ENCODE results near the gene ULK3.
A peak's percentile ranks its signal among the peaks of the same experiment; 100 is the strongest.

The ULK3 gene

DNA sequence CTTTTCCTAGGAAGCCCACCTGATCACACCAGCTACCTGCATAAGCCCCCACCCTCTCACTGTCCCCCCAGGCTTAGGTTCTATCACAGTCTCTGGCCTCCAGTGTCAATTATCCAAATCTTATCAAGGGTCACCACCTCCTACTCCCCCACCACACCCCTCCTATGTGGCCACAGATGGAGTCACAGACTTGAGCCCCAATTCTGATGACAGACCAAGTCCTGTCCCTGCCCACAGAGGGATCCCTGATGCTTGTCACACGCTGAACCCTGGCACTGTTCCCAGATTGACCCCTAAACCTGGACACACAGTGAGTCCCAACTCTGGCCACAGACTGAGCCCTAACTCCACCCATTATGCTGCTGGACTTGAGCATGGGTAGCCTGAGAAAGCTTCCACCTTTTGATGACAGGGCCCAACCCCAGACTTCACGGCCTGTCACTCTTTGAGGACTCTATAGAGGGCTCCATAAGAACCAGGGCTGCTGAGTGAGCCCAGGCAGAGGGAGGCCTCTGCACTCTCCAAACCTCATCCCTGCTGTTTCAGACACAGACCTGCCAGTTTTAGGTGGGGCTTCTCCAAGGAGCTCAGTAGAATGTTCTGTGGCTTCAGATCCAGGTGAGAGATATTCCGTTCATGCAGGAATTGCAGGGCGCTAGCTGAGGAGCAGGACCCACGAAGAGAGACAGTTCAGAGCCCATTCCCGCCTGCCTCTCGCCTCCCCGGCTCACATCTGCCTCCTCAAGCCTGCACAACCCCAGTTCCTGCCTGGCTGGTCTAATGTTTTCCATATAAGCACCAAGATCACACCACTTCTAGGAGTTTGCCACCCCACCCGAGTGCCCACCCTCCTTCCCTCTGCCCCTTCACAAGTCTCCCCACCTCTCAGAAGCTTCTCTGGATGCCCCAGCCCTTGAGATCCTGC, 1.8 kb downstream of the ULK3 start:
- no peak for DNase-seq (ENCODE audit: low spot score)

GRCh38 chr15:74839526-74840395, 3.2 kb downstream of the ULK3 start:
- DNase-seq (ENCODE audit: low spot score): peak; percentile 43

- no peak for DNase-seq (ENCODE audit: low spot score)
Measured at GRCh38 chr15:74838746-74839525, 4.0 kb downstream of the ULK3 start.

DNA sequence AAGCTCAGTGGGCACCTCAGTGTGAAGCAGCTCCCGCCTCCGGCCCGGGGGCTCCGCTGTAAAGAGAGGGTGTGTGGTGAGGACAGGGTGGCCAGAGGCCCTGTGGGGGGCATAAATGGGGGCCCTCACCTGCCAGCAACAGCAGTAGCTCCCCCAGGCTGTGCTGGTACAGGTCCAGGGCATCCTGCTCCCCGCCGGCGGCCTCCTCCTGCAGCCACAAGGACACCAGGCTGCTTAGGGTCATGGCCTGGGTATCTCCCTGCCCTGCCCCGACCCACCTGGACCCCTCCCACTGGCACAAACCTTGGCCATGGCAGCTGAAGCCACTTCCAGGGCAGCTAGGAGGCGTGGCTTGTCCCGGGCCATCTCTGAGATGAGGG, 4.8 kb downstream of the ULK3 start:
- no peak for DNase-seq (ENCODE audit: low spot score)

GRCh38 chr15:74837482-74838136, 5.3 kb downstream of the ULK3 start:
- DNase-seq (ENCODE audit: low spot score): no peak

DNA sequence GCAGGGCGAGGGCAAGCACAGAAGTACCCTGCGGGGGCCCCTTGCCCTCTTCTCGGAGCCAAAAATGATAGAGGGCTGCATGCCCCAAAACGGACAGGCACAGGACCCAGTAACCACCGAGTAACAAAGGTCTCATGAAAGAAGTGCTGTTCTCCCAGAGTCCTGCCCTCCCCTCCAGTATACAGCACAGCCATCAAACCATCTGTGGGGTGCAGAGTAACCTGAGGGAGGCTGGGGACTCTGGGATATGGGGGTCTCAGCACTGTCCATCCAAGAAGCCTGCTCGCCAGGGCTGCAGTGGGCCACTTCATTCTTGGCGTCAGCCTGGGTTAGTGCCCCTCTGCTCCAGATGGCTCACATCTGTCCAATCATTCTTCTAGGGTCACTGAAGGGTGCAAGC, 6.1 kb downstream of the ULK3 start:
- DNase-seq (ENCODE audit: low spot score): no peak

- DNase-seq (ENCODE audit: low spot score): peak; percentile 72
Measured at GRCh38 chr15:74835312-74835823, 7.6 kb downstream of the ULK3 start.

GRCh38 chr15:74833376-74834107, 9.4 kb downstream of the ULK3 start:
- no peak for DNase-seq (ENCODE audit: low spot score)

DNA sequence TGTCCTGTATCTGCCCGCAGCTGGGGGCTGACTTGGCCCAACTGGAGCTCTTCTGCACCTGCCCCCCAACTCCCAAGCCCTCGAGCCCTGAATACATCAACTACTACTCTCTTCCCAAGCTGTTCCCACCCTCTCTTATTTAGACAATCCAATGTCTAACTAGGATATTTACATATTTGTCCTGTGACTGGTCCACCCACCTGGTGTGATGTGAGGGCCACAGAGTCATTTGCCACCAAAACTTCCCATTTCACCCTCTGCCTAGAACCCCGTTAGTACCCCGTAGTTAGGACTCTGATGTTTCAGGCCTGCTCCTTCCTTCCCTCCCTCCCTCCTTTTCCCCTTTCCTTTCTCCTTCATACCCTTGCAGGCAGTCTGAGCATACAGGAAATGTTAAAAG, 10.1 kb downstream of the ULK3 start:
- DNase-seq (ENCODE audit: low spot score): no peak

GRCh38 chr15:74831813-74832495, 11.0 kb downstream of the ULK3 start:
- DNase-seq (ENCODE audit: low spot score): no peak

DNA sequence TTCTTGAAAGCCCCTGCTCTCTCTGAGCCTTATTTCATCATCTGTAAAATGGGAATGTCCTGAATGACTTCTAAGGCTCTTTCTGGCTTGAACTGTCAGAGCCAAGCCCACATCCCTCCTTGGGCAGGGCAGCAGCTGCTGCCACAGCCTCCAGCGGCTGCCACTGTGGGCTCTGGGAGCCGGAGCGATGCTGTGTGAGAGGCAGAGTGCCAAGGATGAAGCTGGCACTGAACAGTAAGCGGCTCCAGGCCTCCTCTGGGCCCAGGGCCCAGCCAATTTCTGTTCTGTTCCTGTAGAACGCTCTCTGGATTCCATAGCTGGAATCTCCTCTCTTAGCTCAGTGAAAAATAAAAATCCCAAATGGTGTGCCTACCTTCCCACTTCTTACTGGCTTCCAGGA, 12.1 kb downstream of the ULK3 start:
- peak; percentile 84 for DNase-seq (ENCODE audit: low spot score)

- no peak for DNase-seq (ENCODE audit: low spot score)
Measured at GRCh38 chr15:74829991-74830390, 13.0 kb downstream of the ULK3 start.

GRCh38 chr15:74829486-74829885, 13.5 kb downstream of the ULK3 start:
- DNase-seq (ENCODE audit: low spot score): no peak

DNA sequence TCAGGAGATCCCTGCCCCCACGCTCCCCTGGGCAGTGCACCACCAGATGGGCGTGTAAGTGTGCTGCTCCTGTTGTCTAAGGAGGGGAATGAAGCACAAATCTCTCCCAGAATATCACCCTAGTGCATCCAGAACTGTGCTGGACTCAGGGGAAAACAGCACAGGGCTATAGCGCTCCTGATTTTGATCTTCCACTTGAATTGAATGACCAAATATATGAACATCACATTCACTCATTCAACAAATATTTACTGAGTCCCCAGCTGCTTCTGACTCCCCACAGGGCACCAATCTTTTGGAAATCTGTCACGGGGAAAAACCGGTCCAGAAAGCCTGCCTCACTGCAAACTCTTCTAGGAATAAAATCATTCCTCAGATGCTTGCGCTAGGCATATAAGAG, 14.1 kb downstream of the ULK3 start:
- no peak for DNase-seq (ENCODE audit: low spot score)

- DNase-seq (ENCODE audit: low spot score): no peak
Measured at GRCh38 chr15:74827614-74828013, 15.3 kb downstream of the ULK3 start.

GRCh38 chr15:74826921-74827320, 16.0 kb downstream of the ULK3 start:
- no peak for DNase-seq (ENCODE audit: low spot score)

DNA sequence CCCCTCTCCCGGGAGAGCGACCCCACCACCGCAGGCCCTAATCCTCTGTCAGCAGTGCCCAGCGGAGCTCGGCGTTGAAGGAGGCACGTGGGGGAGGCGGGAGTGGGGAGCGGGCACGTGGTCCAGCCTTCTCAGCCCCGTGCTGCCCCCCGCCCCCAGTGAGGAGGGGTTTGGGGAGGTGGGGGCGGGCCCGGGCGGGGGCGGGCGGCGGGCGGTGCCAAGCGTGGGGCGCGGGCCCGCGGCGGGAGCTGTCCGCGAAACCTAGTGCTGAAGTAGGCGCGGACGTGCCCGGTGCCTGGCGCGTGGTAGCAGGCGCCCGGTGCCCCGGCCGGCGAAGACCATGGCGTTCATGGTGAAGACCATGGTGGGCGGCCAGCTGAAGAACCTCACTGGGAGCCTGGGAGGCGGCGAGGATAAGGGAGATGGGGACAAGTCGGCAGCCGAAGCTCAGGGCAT, 16.6 kb downstream of the ULK3 start, which contains the start of gene CPLX3:
Gene CPLX3, plus strand, starts transcription at position 264 of the 456 bp plus-strand sequence. Its CDS starts 77 bp downstream, at position 341.
- no peak for DNase-seq (ENCODE audit: low spot score)

GRCh38 chr15:74825866-74826265, 17.1 kb downstream of the ULK3 start:
- no peak for DNase-seq (ENCODE audit: low spot score)

- no peak for DNase-seq (ENCODE audit: low spot score)
Measured at GRCh38 chr15:74824976-74825375, 18.0 kb downstream of the ULK3 start.

DNA sequence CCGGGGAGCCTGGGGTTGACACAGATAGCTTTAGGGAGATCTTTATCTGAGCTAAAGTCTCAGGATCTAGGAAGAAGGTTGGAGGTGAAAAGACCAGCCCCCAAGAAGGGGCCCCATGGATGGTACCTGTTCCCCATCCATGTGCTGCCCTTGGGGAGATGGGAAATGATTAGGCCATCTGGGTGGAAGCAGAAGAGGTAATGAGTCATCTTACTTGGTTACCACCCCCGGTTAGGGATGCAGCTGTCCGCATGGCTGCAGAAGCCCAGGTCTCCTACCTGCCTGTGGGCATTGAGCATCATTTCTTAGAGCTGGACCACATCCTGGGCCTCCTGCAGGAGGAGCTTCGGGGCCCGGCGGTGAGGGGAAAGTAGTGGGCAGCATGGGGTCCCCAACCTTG, 19.6 kb downstream of the ULK3 start:
- DNase-seq (ENCODE audit: low spot score): no peak

Data from cerebellar cortex (tissue), 1 donor.